Esophagus muscularis mucosa (tissue), 4 donors: ENCODE results near the gene C4orf50. TPM values are rescaled to one million over a fixed set of nuclear protein-coding genes. Genes with fewer than 3 reads are reported as not detected.

Experiments used
- DNase-seq: peaks from one replicate; pipeline ENCODE4 v3.0.0-alpha.2; 2017; ENCODE audit errors: extremely low spot score
- H3K27ac ChIP-seq, 4 donors: fragments of 200-600 bp; sonication (generic); replicated peaks in 1 of 4; 1 replicate in 3 of 4; 2 replicates in 1 of 4; pipeline ENCODE4 v1.5.1; 2016 to 2019; ENCODE audit warnings: mild to moderate bottlenecking in 1 of 4
- H3K27me3 ChIP-seq, 4 donors: fragments of 200-600 bp; sonication (generic); one replicate each; pipeline versions ENCODE4 v1.5.1 to v1.6.0; 2016 to 2019
- H3K36me3 ChIP-seq, 4 donors: fragments of 200-600 bp; sonication (generic); one replicate each; pipeline ENCODE4 v1.5.1; 2016 to 2019
- H3K4me1 ChIP-seq, 4 donors: fragments of 200-600 bp; sonication (generic); one replicate each; pipeline ENCODE4 v1.5.1; 2016 to 2019
- H3K4me3 ChIP-seq, 4 donors: fragments of 200-600 bp; sonication (generic); 1 replicate in 2 of 4; 2 replicates in 2 of 4; pipeline ENCODE4 v1.5.1; 2016 to 2019; ENCODE audit warnings: mild to moderate bottlenecking in 4 of 4, moderate library complexity in 1 of 4
- H3K9me3 ChIP-seq, 4 donors: fragments of 200-600 bp; sonication (generic); 1 replicate in 3 of 4; 2 replicates in 1 of 4; pipeline ENCODE4 v1.5.1; 2016 to 2019
- CTCF ChIP-seq, 3 experiments: fragments of 200-600 bp in 2 of 3; fragments of 450-650 bp in 1 of 3; sonication (generic) in 2 of 3; IDR thresholded peaks; one replicate each; pipeline ENCODE4 v1.5.1; 2017 to 2019; ENCODE audit warnings: antibody characterized with exemption in 3 of 3, mild to moderate bottlenecking in 2 of 3, moderate library complexity in 1 of 3
- EP300 ChIP-seq: sonication (generic); formaldehyde crosslinking; IDR thresholded peaks from one replicate; pipeline ENCODE4 v1.6.1; 2017; ENCODE audit warnings: antibody characterized with exemption
- POLR2A ChIP-seq: fragments of 450-650 bp; IDR thresholded peaks from one replicate; pipeline ENCODE4 v1.6.1; 2017; ENCODE audit warnings: antibody characterized with exemption, moderate library complexity, mild to moderate bottlenecking, low read depth
- POLR2AphosphoS5 ChIP-seq, 2 donors: sonication (generic); formaldehyde crosslinking; IDR thresholded peaks; one replicate each; pipeline ENCODE4 v1.6.1; 2017; ENCODE audit warnings: antibody characterized with exemption in 2 of 2
- WGBS: methylation state at CpG from one replicate; pipeline ENCODE4 v1.1.5; 2018; 5-methylcytosine and 5-hydroxymethylcytosine counted together
- intact Hi-C: fragments of 100-400 bp; cut with DNase I; formaldehyde crosslinking; loops from one replicate; pipeline ENCODE4 v1.15.1; 2023
- small RNA-seq, 3 donors: library from RNA; depleted of rRNA; stranded (forward); fragments of <200 nt; gene quantifications; one replicate each; pipeline ENCODE3, GENCODE V24; 2016
- total RNA-seq, 4 donors: library from RNA; depleted of rRNA; stranded (reverse); fragments of >200 nt; gene quantifications; one replicate each; pipeline versions ENCODE4 v1.1.0 to v1.2.1, GENCODE V29; 2016

Gene C4orf50
- total RNA-seq, 4 donors from 2014 or later, result 0.11 to 0.42 (median 0.26) TPM

- H3K27me3 ChIP-seq, result peaks cover 0 to 8% (median 0%) of the 10 kb centered on the region in 4 donors
- no peak overlapping the region for H3K27ac ChIP-seq
- intact Hi-C loops, result no loop called here
- H3K4me1 ChIP-seq, result no peaks in the 10 kb centered on the region
- DNase-seq, result no peak
- no peaks in the 10 kb centered on the region for H3K9me3 ChIP-seq
- WGBS, result 85% methylated on average over 9 of the region's 9 CpGs
- no peak overlapping the region for H3K4me3 ChIP-seq
- no peak for TF ChIP-seq EP300
- no peak for TF ChIP-seq POLR2AphosphoS5 (IDR thresholded peaks at IDR 0.05)
- TF ChIP-seq CTCF (IDR thresholded peaks at IDR 0.05), result no peak
- TF ChIP-seq POLR2A, result no peak
- H3K36me3 ChIP-seq, result no peaks in the 10 kb centered on the region
Measured at GRCh38 chr4:5852523-5853202, 165.6 kb downstream of the C4orf50 start.

- no peaks in the 10 kb centered on the region for H3K4me1 ChIP-seq
- no peak for TF ChIP-seq EP300
- TF ChIP-seq POLR2A, result no peak
- TF ChIP-seq CTCF (IDR thresholded peaks at IDR 0.05), result no peak
- TF ChIP-seq POLR2AphosphoS5 (IDR thresholded peaks at IDR 0.05), result no peak
- H3K4me3 ChIP-seq, result no peak overlapping the region
- 87% methylated on average over 4 of the region's 4 CpGs for WGBS
- no peak for DNase-seq
- no peaks in the 10 kb centered on the region for H3K36me3 ChIP-seq
- H3K27me3 ChIP-seq, result peaks cover 0 to 8% (median 0%) of the 10 kb centered on the region in 4 donors
- H3K27ac ChIP-seq, result no peak overlapping the region
- intact Hi-C loops, result no loop called here
- H3K9me3 ChIP-seq, result no peaks in the 10 kb centered on the region
Measured at GRCh38 chr4:5851637-5852301, 166.5 kb downstream of the C4orf50 start.

Small RNA genes lying within 50 kb of the gene (small RNA-seq; reads per million reads assigned to genes)
- 0 reads per million in 3 donors for gene MIR378D1

Other genes with a start within 250 kb of the C4orf50 start
- 1 to 10 TPM; 1.2 to 4.0 (median 2.3) TPM for gene CRMP1, start 125.3 kb downstream of the C4orf50 start, total RNA-seq
- gene JAKMIP1, start 182.1 kb upstream of the C4orf50 start, total RNA-seq, result 1 to 10 TPM in 2 of 4 donors, under 1 TPM in 2; 0.57 to 2.8 (median 0.91) TPM